WTC11 (cell line): ENCODE data around the gene GAPDHS. TPM values are rescaled to one million over a fixed set of nuclear protein-coding genes. Genes with fewer than 3 reads are reported as not detected.

Source experiments
- ATAC-seq: fragments of 200-7000 bp; cut with Tn5 transposase; 2 replicates; pipeline ENCODE4 v1.10.0; 2021; ENCODE audit warnings: mild to moderate bottlenecking, moderate library complexity
- CTCF ChIA-PET: fragments of 300-600 bp; sonication (Branson Sonifier 250); formaldehyde crosslinking; loops from one replicate; lab custom pipeline; 2021; ENCODE audit warnings: antibody characterized with exemption; lab: Charles Lee
- POLR2A ChIA-PET: fragments of 350-600 bp; sonication (Branson Sonifier 250); formaldehyde crosslinking; loops from one replicate; lab custom pipeline; 2021; ENCODE audit warnings: antibody characterized with exemption; lab: Charles Lee
- DNase-seq: peaks from one replicate; pipeline ENCODE4 v3.0.0; 2021; ENCODE audit warnings: low spot score
- H3K27ac Mint-ChIP-seq: 2 replicates; pipeline ENCODE4 v1.8.0; 2021; ENCODE audit warnings: mixed read lengths
- H3K27me3 Mint-ChIP-seq: 2 replicates; pipeline ENCODE4 v1.8.0; 2021; ENCODE audit warnings: low read depth, mild to moderate bottlenecking, moderate library complexity, mixed read lengths
- H3K36me3 Mint-ChIP-seq: 2 replicates; pipeline ENCODE4 v1.8.0; 2021; ENCODE audit warnings: mixed read lengths
- H3K4me1 Mint-ChIP-seq: 2 replicates; pipeline ENCODE4 v1.8.0; 2022; ENCODE audit warnings: mixed read lengths
- H3K4me3 Mint-ChIP-seq: 2 replicates; pipeline ENCODE4 v1.8.0; 2021; ENCODE audit warnings: mild to moderate bottlenecking, moderate library complexity, mixed read lengths
- H3K9me3 Mint-ChIP-seq: 2 replicates; pipeline ENCODE4 v1.8.0; 2021; ENCODE audit warnings: mixed read lengths
- ATF1 ChIP-seq: sonication (generic); formaldehyde crosslinking; IDR thresholded peaks from 2 replicates; pipeline ENCODE4 v1.8.1; 2023; ENCODE audit warnings: mild to moderate bottlenecking, moderate library complexity, missing genetic modification reagents
- CBFB ChIP-seq: sonication (generic); formaldehyde crosslinking; IDR thresholded peaks from 2 replicates; pipeline ENCODE4 v1.8.1; 2022; ENCODE audit warnings: mild to moderate bottlenecking, low read depth, missing genetic modification reagents
- EMX1 ChIP-seq: fragments of 250-450 bp; sonication (Bioruptor Pico); IDR thresholded peaks from 2 replicates; pipeline ENCODE4 v1.8.0; 2021; ENCODE audit warnings: mild to moderate bottlenecking
- ESRRA ChIP-seq: sonication (generic); formaldehyde crosslinking; IDR thresholded peaks from 2 replicates; pipeline ENCODE4 v1.8.1; 2022; ENCODE audit warnings: mild to moderate bottlenecking, missing genetic modification reagents, borderline replicate concordance
- JUN ChIP-seq: sonication (generic); formaldehyde crosslinking; IDR thresholded peaks from 2 replicates; pipeline ENCODE4 v1.8.0; 2023; ENCODE audit warnings: mild to moderate bottlenecking, missing genetic modification reagents
- NFE2L1 ChIP-seq: sonication (generic); formaldehyde crosslinking; IDR thresholded peaks from 2 replicates; pipeline ENCODE4 v1.8.1; 2023; ENCODE audit warnings: missing genetic modification reagents
- RORB ChIP-seq: fragments of 250-450 bp; sonication (Bioruptor Pico); IDR thresholded peaks from 2 replicates; pipeline ENCODE4 v1.9.0; 2021; ENCODE audit warnings: mild to moderate bottlenecking
- SMAD3 ChIP-seq: sonication (generic); formaldehyde crosslinking; IDR thresholded peaks from 2 replicates; pipeline ENCODE4 v1.8.0; 2022; ENCODE audit warnings: missing genetic modification reagents, mild to moderate bottlenecking, borderline replicate concordance
- SMAD4 ChIP-seq: sonication (generic); formaldehyde crosslinking; IDR thresholded peaks from 2 replicates; pipeline ENCODE4 v1.8.0; 2022; ENCODE audit warnings: mild to moderate bottlenecking, missing genetic modification reagents
- SOX15 ChIP-seq: fragments of 250-450 bp; sonication (Bioruptor Pico); IDR thresholded peaks from 2 replicates; pipeline ENCODE4 v1.9.0; 2021; ENCODE audit warnings: mild to moderate bottlenecking
- SP1 ChIP-seq: sonication (generic); formaldehyde crosslinking; conservative IDR thresholded peaks from 2 replicates; pipeline ENCODE4 v1.8.1; 2022; ENCODE audit warnings: missing genetic modification reagents
- TCF7 ChIP-seq: sonication (generic); formaldehyde crosslinking; IDR thresholded peaks from 2 replicates; pipeline ENCODE4 v1.8.0; 2022; ENCODE audit warnings: mild to moderate bottlenecking, low read depth, missing genetic modification reagents, moderate library complexity
- TEAD4 ChIP-seq: sonication (generic); formaldehyde crosslinking; IDR thresholded peaks from 2 replicates; pipeline ENCODE4 v1.8.0; 2022; ENCODE audit warnings: mild to moderate bottlenecking, missing genetic modification reagents
- ZNF671 ChIP-seq: fragments of 250-450 bp; sonication (Bioruptor Pico); IDR thresholded peaks from 2 replicates; pipeline ENCODE4 v1.8.0; 2021; ENCODE audit warnings: mild to moderate bottlenecking
- total RNA-seq: library from RNA; stranded (reverse); gene quantifications from 3 replicates; pipeline ENCODE4 v1.2.3, GENCODE V29; 2021
- TF ChIP-seq, protein P1 (sequence below): fragments of 250-450 bp; sonication (Bioruptor Pico); IDR thresholded peaks from 2 replicates; pipeline ENCODE4 v2.1.2; 2022; ENCODE audit warnings: mild to moderate bottlenecking, moderate library complexity
- TF ChIP-seq, protein P2 (sequence below): sonication (generic); formaldehyde crosslinking; IDR thresholded peaks from 2 replicates; pipeline ENCODE4 v1.8.0; 2022; ENCODE audit warnings: mild to moderate bottlenecking, missing genetic modification reagents
- TF ChIP-seq, protein P3 (sequence below): sonication (generic); formaldehyde crosslinking; IDR thresholded peaks from 2 replicates; pipeline ENCODE4 v1.8.0; 2022; ENCODE audit warnings: mild to moderate bottlenecking, missing genetic modification reagents
- TF ChIP-seq, protein P4 (sequence below): fragments of 250-450 bp; sonication (Bioruptor Pico); IDR thresholded peaks from 2 replicates; pipeline ENCODE4 v1.8.0; 2021; ENCODE audit warnings: mild to moderate bottlenecking
- TF ChIP-seq, protein P5 (sequence below): sonication (generic); formaldehyde crosslinking; IDR thresholded peaks from 2 replicates; pipeline ENCODE4 v1.8.1; 2023; ENCODE audit warnings: mild to moderate bottlenecking, moderate library complexity, missing genetic modification reagents
- TF ChIP-seq, protein P6 (sequence below): sonication (generic); formaldehyde crosslinking; IDR thresholded peaks from 2 replicates; pipeline ENCODE4 v1.8.1; 2022; ENCODE audit warnings: mild to moderate bottlenecking, moderate library complexity, missing genetic modification reagents
- TF ChIP-seq, protein P7 (sequence below): fragments of 250-450 bp; sonication (Bioruptor Pico); IDR thresholded peaks from 2 replicates; pipeline ENCODE4 v1.9.0; 2021; ENCODE audit warnings: mild to moderate bottlenecking
- TF ChIP-seq, protein P8 (sequence below): fragments of 250-450 bp; sonication (Bioruptor Pico); IDR thresholded peaks from 2 replicates; pipeline ENCODE4 v1.9.0; 2021; ENCODE audit warnings: moderate library complexity, mild to moderate bottlenecking, inconsistent platforms, borderline replicate concordance

The GAPDHS gene
- total RNA-seq, 1 experiment from 2014 or later = 0.20 TPM

DNA sequence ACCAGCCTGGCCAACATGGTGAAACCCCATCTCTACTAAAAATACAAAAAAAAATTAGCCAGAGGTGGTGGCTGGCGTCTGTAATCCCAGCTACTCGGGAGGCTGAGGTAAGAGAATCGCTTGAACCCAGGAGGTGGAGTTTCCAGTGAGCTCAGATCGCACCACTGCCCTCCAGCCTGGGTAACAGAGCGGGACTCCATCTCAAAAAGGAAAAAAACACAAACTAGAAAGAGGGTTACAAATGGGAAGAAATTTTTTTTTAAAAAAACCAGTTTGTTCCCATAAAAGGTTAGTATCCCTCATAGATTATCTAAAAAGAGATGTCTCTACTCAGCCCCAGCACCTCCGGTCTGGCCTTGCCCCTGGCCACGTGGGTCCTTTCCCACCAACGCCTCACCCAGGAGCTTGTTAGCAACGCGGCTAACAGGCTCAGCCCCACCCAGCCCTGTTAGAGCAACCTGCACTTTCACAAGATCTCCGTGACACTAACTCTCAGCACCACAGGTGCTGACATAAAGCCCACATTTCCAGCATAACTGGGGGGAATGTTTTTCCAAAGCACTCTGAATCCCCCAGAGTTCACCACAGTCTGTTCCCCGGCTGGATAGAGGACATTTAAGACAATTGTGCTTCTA, 24.1 kb upstream of the GAPDHS start (continued):
- TF ChIP-seq, protein P1, sequence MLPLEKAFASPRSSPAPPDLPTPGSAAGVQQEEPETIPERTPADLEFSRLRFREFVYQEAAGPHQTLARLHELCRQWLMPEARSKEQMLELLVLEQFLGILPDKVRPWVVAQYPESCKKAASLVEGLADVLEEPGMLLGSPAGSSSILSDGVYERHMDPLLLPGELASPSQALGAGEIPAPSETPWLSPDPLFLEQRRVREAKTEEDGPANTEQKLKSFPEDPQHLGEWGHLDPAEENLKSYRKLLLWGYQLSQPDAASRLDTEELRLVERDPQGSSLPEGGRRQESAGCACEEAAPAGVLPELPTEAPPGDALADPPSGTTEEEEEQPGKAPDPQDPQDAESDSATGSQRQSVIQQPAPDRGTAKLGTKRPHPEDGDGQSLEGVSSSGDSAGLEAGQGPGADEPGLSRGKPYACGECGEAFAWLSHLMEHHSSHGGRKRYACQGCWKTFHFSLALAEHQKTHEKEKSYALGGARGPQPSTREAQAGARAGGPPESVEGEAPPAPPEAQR (CRISPR knock-in tag) = no peak
- TF ChIP-seq, protein P2, sequence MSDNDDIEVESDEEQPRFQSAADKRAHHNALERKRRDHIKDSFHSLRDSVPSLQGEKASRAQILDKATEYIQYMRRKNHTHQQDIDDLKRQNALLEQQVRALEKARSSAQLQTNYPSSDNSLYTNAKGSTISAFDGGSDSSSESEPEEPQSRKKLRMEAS = peak; percentile 58; the same call in 1 of the 2 replicates
- TF ChIP-seq, protein P3, sequence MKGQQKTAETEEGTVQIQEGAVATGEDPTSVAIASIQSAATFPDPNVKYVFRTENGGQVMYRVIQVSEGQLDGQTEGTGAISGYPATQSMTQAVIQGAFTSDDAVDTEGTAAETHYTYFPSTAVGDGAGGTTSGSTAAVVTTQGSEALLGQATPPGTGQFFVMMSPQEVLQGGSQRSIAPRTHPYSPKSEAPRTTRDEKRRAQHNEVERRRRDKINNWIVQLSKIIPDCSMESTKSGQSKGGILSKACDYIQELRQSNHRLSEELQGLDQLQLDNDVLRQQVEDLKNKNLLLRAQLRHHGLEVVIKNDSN (CRISPR knock-in tag) = peak; percentile 80; the same call in 1 of the 2 replicates

DNA sequence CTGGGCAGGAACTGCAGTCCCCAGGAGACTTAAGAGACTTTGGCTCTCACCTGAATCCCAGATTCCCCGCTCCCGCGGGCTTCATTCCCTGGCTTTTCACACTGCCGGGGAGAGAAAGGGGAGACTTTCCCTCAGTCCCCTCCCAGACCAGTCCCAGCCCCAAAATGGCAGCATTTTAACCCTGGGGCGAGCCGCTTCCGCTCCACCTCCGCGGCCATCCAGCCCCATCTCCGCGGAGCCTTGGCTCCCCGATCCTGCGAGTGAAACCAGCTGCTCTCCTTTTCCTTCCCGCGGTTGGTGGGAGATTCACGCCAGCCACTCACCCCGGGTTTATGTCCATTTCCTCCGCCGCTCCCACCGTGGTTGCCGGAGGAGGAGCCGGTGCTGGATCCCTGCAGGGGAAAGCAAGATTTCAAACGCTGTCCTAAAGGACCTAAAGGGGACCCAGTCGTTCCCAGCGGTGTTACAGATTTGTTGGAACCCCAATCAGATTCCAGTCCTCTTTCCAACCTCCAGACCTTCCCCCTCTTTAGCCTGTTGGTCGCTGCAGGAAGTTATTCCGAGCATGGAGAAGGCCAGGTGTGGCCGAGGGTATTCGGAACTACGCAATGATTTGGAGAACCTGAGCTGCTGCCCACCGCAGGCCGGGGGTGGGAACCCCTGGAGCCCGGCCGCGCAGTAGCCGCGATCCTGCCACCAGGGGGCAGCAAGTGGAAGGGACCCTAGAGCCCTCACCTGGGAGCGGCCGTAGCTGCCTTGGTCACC, 23.2 kb upstream of the GAPDHS start:
- Mint-ChIP-seq H3K4me3 (peak overlapping the region; percentile 99), H3K27me3 (peaks cover 20% of the 10 kb centered on the region), H3K27ac (peak overlapping the region; percentile 97), H3K36me3 (peaks cover 32% of the 10 kb centered on the region), H3K9me3 (no peaks in the 10 kb centered on the region), H3K4me1 (peaks cover 24% of the 10 kb centered on the region)
- DNase-seq (peak; percentile 97), ATAC-seq (peak; percentile 85)
- POLR2A ChIA-PET = interaction anchor here (0.6 to 1.2 kb wide), 16 partner anchors 8 to 234 kb away, joined by 3 to 5 read pairs (median 3); partner anchors contain the start of genes COX6B1 and FFAR3
- CTCF ChIA-PET = interaction anchor here (0.6 to 4.7 kb wide), 58 partner anchors 8 to 466 kb away, joined by 3 to 62 read pairs (median 5); partner anchors contain the start of genes ATP4A, COX6B1, ETV2 and HAUS5
- no peak for TF ChIP-seq RORB (CRISPR knock-in tag)
- no peak for TF ChIP-seq SOX15
- TF ChIP-seq TCF7 (CRISPR knock-in tag) = no peak
- TF ChIP-seq, protein P4, sequence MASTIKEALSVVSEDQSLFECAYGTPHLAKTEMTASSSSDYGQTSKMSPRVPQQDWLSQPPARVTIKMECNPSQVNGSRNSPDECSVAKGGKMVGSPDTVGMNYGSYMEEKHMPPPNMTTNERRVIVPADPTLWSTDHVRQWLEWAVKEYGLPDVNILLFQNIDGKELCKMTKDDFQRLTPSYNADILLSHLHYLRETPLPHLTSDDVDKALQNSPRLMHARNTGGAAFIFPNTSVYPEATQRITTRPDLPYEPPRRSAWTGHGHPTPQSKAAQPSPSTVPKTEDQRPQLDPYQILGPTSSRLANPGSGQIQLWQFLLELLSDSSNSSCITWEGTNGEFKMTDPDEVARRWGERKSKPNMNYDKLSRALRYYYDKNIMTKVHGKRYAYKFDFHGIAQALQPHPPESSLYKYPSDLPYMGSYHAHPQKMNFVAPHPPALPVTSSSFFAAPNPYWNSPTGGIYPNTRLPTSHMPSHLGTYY (CRISPR knock-in tag) = peak; percentile 12; the same call in 1 of the 2 replicates
- no peak; the same call in 1 of the 2 replicates for TF ChIP-seq ZNF671 (CRISPR knock-in tag)
- no peak for TF ChIP-seq ATF1
- TF ChIP-seq ESRRA = no peak
- no peak; the same call in 1 of the 2 replicates for TF ChIP-seq SP1
- peak; percentile 88 for TF ChIP-seq TEAD4 (CRISPR knock-in tag)
- TF ChIP-seq NFE2L1 (CRISPR knock-in tag) = no peak
- TF ChIP-seq, protein P5, sequence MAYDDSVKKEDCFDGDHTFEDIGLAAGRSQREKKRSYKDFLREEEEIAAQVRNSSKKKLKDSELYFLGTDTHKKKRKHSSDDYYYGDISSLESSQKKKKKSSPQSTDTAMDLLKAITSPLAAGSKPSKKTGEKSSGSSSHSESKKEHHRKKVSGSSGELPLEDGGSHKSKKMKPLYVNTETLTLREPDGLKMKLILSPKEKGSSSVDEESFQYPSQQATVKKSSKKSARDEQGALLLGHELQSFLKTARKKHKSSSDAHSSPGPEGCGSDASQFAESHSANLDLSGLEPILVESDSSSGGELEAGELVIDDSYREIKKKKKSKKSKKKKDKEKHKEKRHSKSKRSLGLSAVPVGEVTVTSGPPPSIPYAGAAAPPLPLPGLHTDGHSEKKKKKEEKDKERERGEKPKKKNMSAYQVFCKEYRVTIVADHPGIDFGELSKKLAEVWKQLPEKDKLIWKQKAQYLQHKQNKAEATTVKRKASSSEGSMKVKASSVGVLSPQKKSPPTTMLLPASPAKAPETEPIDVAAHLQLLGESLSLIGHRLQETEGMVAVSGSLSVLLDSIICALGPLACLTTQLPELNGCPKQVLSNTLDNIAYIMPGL (CRISPR knock-in tag) = peak; percentile 85
- TF ChIP-seq CBFB (CRISPR knock-in tag) = no peak
- TF ChIP-seq SMAD3 = no peak
- TF ChIP-seq, protein P6, sequence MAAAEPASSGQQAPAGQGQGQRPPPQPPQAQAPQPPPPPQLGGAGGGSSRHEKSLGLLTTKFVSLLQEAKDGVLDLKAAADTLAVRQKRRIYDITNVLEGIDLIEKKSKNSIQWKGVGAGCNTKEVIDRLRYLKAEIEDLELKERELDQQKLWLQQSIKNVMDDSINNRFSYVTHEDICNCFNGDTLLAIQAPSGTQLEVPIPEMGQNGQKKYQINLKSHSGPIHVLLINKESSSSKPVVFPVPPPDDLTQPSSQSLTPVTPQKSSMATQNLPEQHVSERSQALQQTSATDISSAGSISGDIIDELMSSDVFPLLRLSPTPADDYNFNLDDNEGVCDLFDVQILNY (CRISPR knock-in tag) = no peak; the same call in 1 of the 2 replicates
- TF ChIP-seq EMX1 (CRISPR knock-in tag) = 0 out of 2 replicates have a peak, but pooled peaks have one; percentile 57
- TF ChIP-seq, protein P7, sequence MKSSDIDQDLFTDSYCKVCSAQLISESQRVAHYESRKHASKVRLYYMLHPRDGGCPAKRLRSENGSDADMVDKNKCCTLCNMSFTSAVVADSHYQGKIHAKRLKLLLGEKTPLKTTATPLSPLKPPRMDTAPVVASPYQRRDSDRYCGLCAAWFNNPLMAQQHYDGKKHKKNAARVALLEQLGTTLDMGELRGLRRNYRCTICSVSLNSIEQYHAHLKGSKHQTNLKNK = no peak
- 0 out of 2 replicates have a peak, but pooled peaks have one; percentile 21 for TF ChIP-seq SMAD4 (CRISPR knock-in tag)
- TF ChIP-seq, protein P2 = peak; percentile 82
- TF ChIP-seq JUN (CRISPR knock-in tag) = no peak
- TF ChIP-seq, protein P3 (CRISPR knock-in tag) = peak; percentile 55
- TF ChIP-seq, protein P8, sequence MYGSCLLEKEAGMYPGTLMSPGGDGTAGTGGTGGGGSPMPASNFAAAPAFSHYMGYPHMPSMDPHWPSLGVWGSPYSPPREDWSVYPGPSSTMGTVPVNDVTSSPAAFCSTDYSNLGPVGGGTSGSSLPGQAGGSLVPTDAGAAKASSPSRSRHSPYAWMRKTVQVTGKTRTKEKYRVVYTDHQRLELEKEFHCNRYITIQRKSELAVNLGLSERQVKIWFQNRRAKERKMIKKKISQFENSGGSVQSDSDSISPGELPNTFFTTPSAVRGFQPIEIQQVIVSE = no peak
